GM21717 (cell line): ENCODE results near the gene ITGB8.
"Not testable (repeated sequence)": the region's sequence is repeated elsewhere in the genome, so short reads cannot be mapped to it uniquely, and the experiment has no call there.

Experiments
- ATAC-seq: cut with Tn5 transposase; IDR thresholded peaks from one replicate; pipeline ENCODE4 v1.9.1; 2021; ENCODE audit warnings: mild to moderate bottlenecking, moderate library complexity; ENCODE audit not compliant: unreplicated experiment

Gene ITGB8

GRCh38 chr7:20330239-20330927 lies at the start of gene ITGB8:
Gene ITGB8 (plus strand): TSS chr7:20330900. CDS start chr7:20331807, 907 bp downstream.
- ATAC-seq: peak; percentile 70

- no peak for ATAC-seq
These were observed 47.7 kb upstream of the ITGB8 start for GRCh38 chr7:20282959-20283358.

GRCh38 chr7:20283385-20283784 lies 47.3 kb upstream of the ITGB8 start:
- no peak for ATAC-seq

- peak; percentile 71 for ATAC-seq
These were observed 46.5 kb upstream of the ITGB8 start for GRCh38 chr7:20284003-20284770.

GRCh38 chr7:20284771-20285143 lies 45.9 kb upstream of the ITGB8 start:
- ATAC-seq: peak; percentile 39

GRCh38 chr7:20287317-20287716 lies 43.4 kb upstream of the ITGB8 start:
- ATAC-seq: no peak

- no peak for ATAC-seq
These were observed 42.7 kb upstream of the ITGB8 start for GRCh38 chr7:20288036-20288435.

- ATAC-seq: no peak
These were observed 40.1 kb upstream of the ITGB8 start for GRCh38 chr7:20290505-20291111.

- ATAC-seq: no peak
These were observed 37.4 kb upstream of the ITGB8 start for GRCh38 chr7:20293336-20293735.

GRCh38 chr7:20296444-20296843 lies 34.3 kb upstream of the ITGB8 start:
- ATAC-seq: no peak

- ATAC-seq: no peak
These were observed 33.8 kb upstream of the ITGB8 start for GRCh38 chr7:20296901-20297300.

- peak; percentile 34 for ATAC-seq
These were observed 32.2 kb upstream of the ITGB8 start for GRCh38 chr7:20298486-20298901.

- ATAC-seq: no peak
These were observed 31.6 kb upstream of the ITGB8 start for GRCh38 chr7:20299145-20299544.

GRCh38 chr7:20299647-20300312 lies 30.9 kb upstream of the ITGB8 start:
- ATAC-seq: peak; percentile 75

- ATAC-seq: no peak
These were observed 29.3 kb upstream of the ITGB8 start for GRCh38 chr7:20301311-20301939.

GRCh38 chr7:20302300-20302699 lies 28.4 kb upstream of the ITGB8 start:
- not testable (repeated sequence) for ATAC-seq

GRCh38 chr7:20302891-20303290 lies 27.8 kb upstream of the ITGB8 start:
- ATAC-seq: no peak

- no peak for ATAC-seq
These were observed 26.3 kb upstream of the ITGB8 start for GRCh38 chr7:20304366-20304765.

- no peak for ATAC-seq
These were observed 25.0 kb upstream of the ITGB8 start for GRCh38 chr7:20305726-20306125.

- ATAC-seq: no peak
These were observed 24.3 kb upstream of the ITGB8 start for GRCh38 chr7:20306180-20306946.
